Skeletal muscle tissue (tissue), 4 donors: ENCODE results near the gene CLGN. TPM values are rescaled to one million over a fixed set of nuclear protein-coding genes. Genes with fewer than 3 reads are reported as not detected.

ENCODE experiments used
- H3K27ac ChIP-seq: one replicate; pipeline ENCODE4 v1.7.0; 2013; ENCODE audit warnings: mild to moderate bottlenecking, low read depth, low read length, inconsistent platforms
- H3K27me3 ChIP-seq, 3 donors: one replicate each; pipeline ENCODE4 v1.7.0; 2013; ENCODE audit warnings: low read length in 3 of 3; ENCODE audit not compliant: control insufficient read depth in 3 of 3, insufficient read depth in 3 of 3
- H3K36me3 ChIP-seq, 3 donors: one replicate each; pipeline ENCODE4 v1.7.0; 2013; ENCODE audit warnings: low read length in 3 of 3; ENCODE audit not compliant: control insufficient read depth in 3 of 3, insufficient read depth in 3 of 3
- H3K4me1 ChIP-seq, 3 donors: one replicate each; pipeline ENCODE4 v1.7.0; 2013; ENCODE audit warnings: low read length in 3 of 3, mild to moderate bottlenecking in 3 of 3; ENCODE audit not compliant: control insufficient read depth in 3 of 3, insufficient read depth in 3 of 3
- H3K4me3 ChIP-seq, 3 donors: one replicate each; pipeline ENCODE4 v1.7.0; 2013; ENCODE audit warnings: low read length in 3 of 3
- H3K9ac ChIP-seq, 3 donors: one replicate each; pipeline ENCODE4 v1.7.0; 2013; ENCODE audit warnings: low read length in 3 of 3, mild to moderate bottlenecking in 3 of 3, moderate library complexity in 2 of 3, low read depth in 1 of 3
- H3K9me3 ChIP-seq, 3 donors: one replicate each; pipeline ENCODE4 v1.7.0; 2013; ENCODE audit warnings: low read length in 3 of 3; ENCODE audit not compliant: control insufficient read depth in 3 of 3
- total RNA-seq: library from RNA; depleted of rRNA; stranded (reverse); fragments of >200 nt; gene quantifications from one replicate; pipeline ENCODE4 v1.2.3, GENCODE V29; 2014
- donor health status: Osteomylitis.

CLGN gene
- total RNA-seq, 1 donor from 2014 or later, result 1.0 TPM

DNA sequence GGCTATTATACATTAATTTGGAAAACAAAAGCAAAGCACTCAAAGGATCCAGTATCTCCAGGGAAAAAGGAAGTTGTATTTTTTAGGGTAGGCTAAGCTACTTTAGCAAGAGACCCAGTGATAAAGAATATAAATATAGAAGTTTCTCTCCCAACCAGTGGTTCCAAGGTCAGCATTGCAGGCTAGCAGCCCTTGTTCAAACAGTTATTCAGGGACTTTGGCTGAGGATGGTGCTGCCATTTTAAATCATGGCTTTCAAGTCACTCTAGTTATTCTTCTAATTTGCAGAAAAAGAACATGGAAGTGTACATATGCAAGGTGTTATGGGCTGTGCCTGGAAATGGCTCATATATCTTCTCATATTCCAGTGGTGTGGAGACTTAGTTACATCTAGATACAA lies 44.7 kb downstream of the CLGN start:
- Histone ChIP-seq H3K4me3 (no peak overlapping the region), H3K36me3 (peaks cover 0 to 17% (median 0%) of the 10 kb centered on the region in 3 donors), H3K27me3 (no peaks in the 10 kb centered on the region), H3K9ac (no peak overlapping the region), H3K27ac (no peak overlapping the region), H3K9me3 (no peaks in the 10 kb centered on the region), H3K4me1 (no peaks in the 10 kb centered on the region)

DNA sequence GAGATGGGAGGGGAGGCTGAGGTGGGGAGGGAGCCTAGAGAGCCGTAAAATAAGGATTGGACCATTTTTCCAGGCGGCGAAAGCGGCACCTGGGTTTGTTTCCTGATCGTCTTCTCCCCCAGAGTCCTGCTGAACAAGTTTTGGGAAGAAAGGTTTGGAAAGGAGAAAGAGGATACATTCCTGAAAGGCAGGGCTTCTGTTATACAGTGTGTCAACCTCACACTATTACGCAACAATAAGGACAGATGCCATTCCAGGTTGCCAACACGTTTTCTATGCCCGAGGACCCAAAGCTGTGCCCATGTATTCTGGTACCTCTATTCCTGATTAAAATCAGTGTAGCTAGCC lies 53.3 kb downstream of the CLGN start:
- Histone ChIP-seq H3K27ac (peak overlapping the region; percentile 88), H3K9ac (peak overlapping the region; percentile 85 to 93 (median 88)), H3K4me1 (peaks cover 12 to 21% (median 13%) of the 10 kb centered on the region in 3 donors), H3K36me3 (no peaks in the 10 kb centered on the region), H3K27me3 (no peaks in the 10 kb centered on the region), H3K9me3 (no peaks in the 10 kb centered on the region), H3K4me3 (peak overlapping the region; percentile 79 to 90 (median 90))

DNA sequence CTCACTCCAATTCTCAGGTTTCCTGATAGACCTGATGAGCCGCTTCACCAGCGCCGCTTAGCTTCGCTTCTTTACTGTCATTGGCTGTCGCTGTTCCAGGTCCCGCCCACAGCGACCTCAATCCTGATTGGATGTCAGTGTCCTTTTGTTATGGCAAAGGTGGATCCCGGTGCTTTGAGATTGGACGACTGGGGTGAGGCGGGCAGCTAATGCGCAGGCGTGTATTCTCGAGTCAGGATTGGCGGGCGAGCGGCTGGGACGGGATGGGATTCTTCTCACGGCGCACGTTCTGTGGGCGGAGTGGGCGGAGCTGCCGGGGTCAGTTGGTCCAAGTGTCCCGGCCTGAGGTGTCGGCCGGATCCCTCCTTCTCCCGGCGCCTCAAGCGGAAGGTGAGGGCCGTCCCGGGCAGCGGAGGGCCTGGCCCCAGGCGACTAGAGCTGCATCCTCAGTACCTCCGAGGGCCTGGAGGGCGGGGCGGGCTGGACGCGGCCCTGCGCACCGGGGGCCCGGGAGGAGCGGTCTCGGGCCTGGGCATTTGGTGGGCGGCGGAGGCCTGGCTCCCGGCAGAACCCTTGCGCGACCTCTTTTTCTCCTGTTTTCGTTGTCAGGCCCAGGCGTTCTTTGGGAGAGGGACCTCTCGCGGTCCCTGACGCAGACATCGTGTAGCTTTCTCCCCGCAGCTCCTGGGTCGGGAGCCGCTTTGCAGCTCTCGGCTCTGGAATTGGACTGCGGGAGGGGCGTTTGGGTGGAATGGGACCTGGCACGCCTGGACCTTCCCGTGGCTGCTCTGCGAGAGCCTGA lies 53.9 kb downstream of the CLGN start, which contains the start of gene SCOC:
TSS of gene SCOC (plus strand) at position 319 of the 802 bp plus-strand sequence. CDS start 5,525 bp downstream, outside the sequence.
- Histone ChIP-seq H3K9me3 (no peaks in the 10 kb centered on the region), H3K4me1 (peaks cover 12 to 21% (median 13%) of the 10 kb centered on the region in 3 donors), H3K36me3 (no peaks in the 10 kb centered on the region), H3K27me3 (no peaks in the 10 kb centered on the region), H3K9ac (peak within 1 kb of the TSS; percentile 85 to 93 (median 88)), H3K27ac (peak within 1 kb of the TSS; percentile 88), H3K4me3 (peak within 1 kb of the TSS; percentile 90)

- Histone ChIP-seq H3K9ac (peak overlapping the region; percentile 79 to 84 (median 83)), H3K36me3 (no peaks in the 10 kb centered on the region), H3K27me3 (no peaks in the 10 kb centered on the region), H3K4me1 (peaks cover 12 to 21% (median 13%) of the 10 kb centered on the region in 3 donors), H3K9me3 (no peaks in the 10 kb centered on the region), H3K27ac (peak overlapping the region; percentile 79), H3K4me3 (peak overlapping the region; percentile 90)
Measured at GRCh38 chr4:140372751-140373327, 54.6 kb downstream of the CLGN start.

DNA sequence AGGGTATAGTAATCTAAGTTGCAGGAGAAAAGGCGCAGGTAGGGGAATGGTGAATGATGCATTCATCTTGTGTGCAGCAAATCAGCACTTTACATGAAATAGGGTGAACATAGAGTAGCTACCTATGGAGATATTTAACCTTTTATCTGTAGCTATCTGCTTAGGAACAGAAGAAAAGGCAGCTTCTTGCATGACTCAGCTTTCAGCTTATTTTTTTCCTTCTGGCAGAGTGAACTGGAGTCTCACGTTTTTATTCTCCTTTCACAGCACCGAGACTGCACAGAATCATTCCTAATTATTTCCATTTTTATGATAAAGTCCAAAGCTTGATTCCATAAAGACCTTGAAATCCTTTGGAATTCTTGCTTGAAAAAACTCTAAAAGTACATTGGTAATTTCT lies 58.8 kb downstream of the CLGN start:
- Histone ChIP-seq H3K9me3 (no peaks in the 10 kb centered on the region), H3K36me3 (no peaks in the 10 kb centered on the region), H3K27ac (no peak overlapping the region), H3K27me3 (no peaks in the 10 kb centered on the region), H3K4me1 (peaks cover 0 to 4% (median 0%) of the 10 kb centered on the region in 3 donors), H3K4me3 (no peak overlapping the region), H3K9ac (no peak overlapping the region)

DNA sequence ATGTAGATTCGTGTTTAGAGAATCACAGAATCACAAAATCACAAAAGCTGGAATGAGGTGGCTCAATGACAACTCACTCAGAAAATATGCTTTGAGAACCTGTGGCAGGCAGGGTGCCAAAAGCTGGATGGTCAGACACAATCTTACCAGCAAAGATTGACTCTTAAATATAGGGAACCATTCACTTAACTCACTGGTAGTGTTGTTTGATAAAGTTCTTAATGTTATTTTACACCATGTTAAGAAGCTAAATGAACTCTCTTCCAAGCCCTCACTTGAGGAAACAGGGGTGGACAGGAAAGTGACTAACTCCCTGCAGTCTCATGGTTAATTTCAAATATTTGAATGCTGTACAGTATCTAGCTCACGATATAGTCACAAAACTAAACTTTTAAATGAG lies 59.7 kb downstream of the CLGN start:
- no peak overlapping the region for H3K27ac ChIP-seq
- no peaks in the 10 kb centered on the region for H3K9me3 ChIP-seq
- H3K4me1 ChIP-seq, result peaks cover 0 to 3% (median 0%) of the 10 kb centered on the region in 3 donors
- H3K4me3 ChIP-seq, result no peak overlapping the region
- no peaks in the 10 kb centered on the region for H3K27me3 ChIP-seq
- H3K9ac ChIP-seq, result no peak overlapping the region
- H3K36me3 ChIP-seq, result no peaks in the 10 kb centered on the region

DNA sequence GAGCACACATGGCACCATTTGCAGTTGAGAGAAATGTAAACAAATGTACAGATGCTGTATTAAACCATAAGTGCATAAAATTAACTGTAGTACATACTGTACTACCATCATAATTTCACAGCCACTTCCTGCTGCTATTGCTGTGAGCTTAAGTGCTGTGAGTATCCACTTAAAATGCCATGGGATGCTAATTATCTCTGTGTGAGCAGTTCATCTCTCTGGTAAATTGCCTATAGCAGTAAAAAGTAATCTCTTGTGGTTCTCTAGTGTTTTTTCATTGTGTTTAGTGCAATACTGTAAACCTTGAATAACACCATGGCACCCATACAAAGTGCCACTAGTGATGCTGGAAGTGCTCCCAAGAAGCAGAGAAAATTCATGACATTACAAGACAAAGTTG lies 63.9 kb downstream of the CLGN start:
- Histone ChIP-seq H3K4me1 (no peaks in the 10 kb centered on the region), H3K4me3 (no peak overlapping the region), H3K9ac (no peak overlapping the region), H3K9me3 (no peaks in the 10 kb centered on the region), H3K36me3 (no peaks in the 10 kb centered on the region), H3K27ac (no peak overlapping the region), H3K27me3 (no peaks in the 10 kb centered on the region)

GRCh38 chr4:140363051-140363450 lies 64.4 kb downstream of the CLGN start:
- Histone ChIP-seq H3K27me3 (no peaks in the 10 kb centered on the region), H3K27ac (no peak overlapping the region), H3K4me1 (no peaks in the 10 kb centered on the region), H3K9ac (no peak overlapping the region), H3K9me3 (no peaks in the 10 kb centered on the region), H3K4me3 (no peak overlapping the region), H3K36me3 (no peaks in the 10 kb centered on the region)

DNA sequence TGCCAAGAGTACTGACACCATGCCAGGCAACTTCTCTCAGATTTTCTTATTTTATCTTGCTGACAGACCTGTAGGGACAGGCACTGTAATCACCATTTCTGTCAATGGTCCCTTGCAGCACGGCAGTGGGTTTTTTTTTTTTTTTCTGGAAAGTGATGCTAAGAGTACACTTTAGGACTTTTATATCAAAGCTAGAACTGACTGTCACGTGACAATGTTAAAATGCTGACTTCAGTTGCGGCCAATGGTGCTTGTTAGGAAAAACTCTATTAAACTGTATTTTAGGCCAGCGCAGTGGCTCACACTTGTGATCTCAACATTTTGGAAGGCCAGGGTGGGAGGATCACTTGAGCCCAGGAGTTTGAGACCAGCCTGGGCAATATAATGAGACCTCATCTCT lies 66.3 kb downstream of the CLGN start:
- H3K36me3 ChIP-seq, result no peaks in the 10 kb centered on the region
- no peak overlapping the region for H3K4me3 ChIP-seq
- H3K9me3 ChIP-seq, result no peaks in the 10 kb centered on the region
- no peaks in the 10 kb centered on the region for H3K27me3 ChIP-seq
- H3K4me1 ChIP-seq, result no peaks in the 10 kb centered on the region
- H3K9ac ChIP-seq, result no peak overlapping the region
- H3K27ac ChIP-seq, result no peak overlapping the region
